Measurements from ENCODE around the gene SURF1. TPM values are rescaled to one million over a fixed set of nuclear protein-coding genes. Genes with fewer than 3 reads are reported as not detected.

SURF1 gene
- total and polyA plus RNA-seq, 8 donors: 27.9 to 46.1 (median 31.3) TPM

- no peak overlapping the region for H3K27ac ChIP-seq
- intact Hi-C loops (cut with DNase I): no loop called here
- no peak for ATAC-seq
Observed at GRCh38 chr9:133304477-133305377, 51.6 kb downstream of the SURF1 start.

GRCh38 chr9:133304158-133304470 lies 52.2 kb downstream of the SURF1 start:
- no peak for ATAC-seq
- no peak for TF ChIP-seq CTCF (IDR thresholded peaks at IDR 0.05)

More at GRCh38 chr9:133304477-133305377, 51.6 kb downstream of the SURF1 start:
- Histone ChIP-seq H3K9me3 (no peaks in the 10 kb centered on the region), H3K36me3 (no peaks in the 10 kb centered on the region), H3K4me3 (no peak overlapping the region), H3K4me1 (no peaks in the 10 kb centered on the region), H3K27me3 (peaks cover 0 to 31% of the 10 kb centered on the region in 2 donors)
- peak in 1 of 4 donors; percentile 65 for DNase-seq
- TF ChIP-seq CTCF (IDR thresholded peaks at IDR 0.05): no peak

GRCh38 chr9:133303266-133304157 lies 52.8 kb downstream of the SURF1 start:
- no peak for TF ChIP-seq CTCF (IDR thresholded peaks at IDR 0.05)
- peaks cover 0 to 26% of the 10 kb centered on the region in 2 donors for H3K27me3 ChIP-seq
- intact Hi-C loops (cut with DNase I): no loop called here
- H3K4me1 ChIP-seq: no peaks in the 10 kb centered on the region
- H3K27ac ChIP-seq: no peak overlapping the region
- peak in 1 of 4 donors; percentile 68 for DNase-seq
- H3K4me3 ChIP-seq: no peak overlapping the region
- no peaks in the 10 kb centered on the region for H3K9me3 ChIP-seq
- H3K36me3 ChIP-seq: no peaks in the 10 kb centered on the region
- no peak for ATAC-seq

More at GRCh38 chr9:133304158-133304470, 52.2 kb downstream of the SURF1 start:
- no peak overlapping the region for H3K27ac ChIP-seq
- H3K36me3 ChIP-seq: no peaks in the 10 kb centered on the region
- H3K27me3 ChIP-seq: peaks cover 0 to 26% of the 10 kb centered on the region in 2 donors
- H3K4me3 ChIP-seq: no peak overlapping the region
- intact Hi-C loops (cut with DNase I): no loop called here
- H3K4me1 ChIP-seq: no peaks in the 10 kb centered on the region
- no peaks in the 10 kb centered on the region for H3K9me3 ChIP-seq
- DNase-seq: no peak

Other genes starting within 250 kb of the SURF1 start
- gene RALGDS, start 235.2 kb downstream of the SURF1 start, total RNA-seq: 10 to 100 TPM; 56.4 to 58.9 TPM
- 10 to 100 TPM; 43.5 to 54.3 (median 48.2) TPM for gene RALGDS, start 235.2 kb downstream of the SURF1 start, polyA plus RNA-seq (ENCODE audit: insufficient read length in 6 of 6)
- gene GBGT1, start 192.6 kb downstream of the SURF1 start, total RNA-seq: 10 to 100 TPM; 22.2 to 45.1 TPM
- gene GBGT1, start 192.6 kb downstream of the SURF1 start, polyA plus RNA-seq (ENCODE audit: insufficient read length in 6 of 6): 1 to 10 TPM; 2.7 to 5.7 (median 4.6) TPM
- gene OBP2B, start 147.2 kb downstream of the SURF1 start, total RNA-seq: not detected
- not detected for gene OBP2B, start 147.2 kb downstream of the SURF1 start, polyA plus RNA-seq (ENCODE audit: insufficient read length in 6 of 6)
- 1 to 10 TPM; 5.7 to 7.9 TPM for gene ABO, start 81.3 kb downstream of the SURF1 start, total RNA-seq
- gene ABO, start 81.3 kb downstream of the SURF1 start, polyA plus RNA-seq (ENCODE audit: insufficient read length in 6 of 6): 1 to 10 TPM; 2.6 to 6.3 (median 4.3) TPM
- 10 to 100 TPM; 10.9 to 16.7 TPM for gene SURF6, start 20.3 kb downstream of the SURF1 start, total RNA-seq
- gene SURF6, start 20.3 kb downstream of the SURF1 start, polyA plus RNA-seq (ENCODE audit: insufficient read length in 6 of 6): 10 to 100 TPM; 25.6 to 31.4 (median 26.6) TPM
- gene MED22, start 8.4 kb downstream of the SURF1 start, total RNA-seq: 10 to 100 TPM; 21.8 to 29.2 TPM
- gene MED22, start 8.4 kb downstream of the SURF1 start, polyA plus RNA-seq (ENCODE audit: insufficient read length in 6 of 6): 10 to 100 TPM; 23.2 to 28.2 (median 26.3) TPM
- gene RPL7A, start 8.3 kb downstream of the SURF1 start, total RNA-seq: 1,000 to 10,000 TPM; 1,624 to 1,706 TPM
- gene RPL7A, start 8.3 kb downstream of the SURF1 start, polyA plus RNA-seq (ENCODE audit: insufficient read length in 6 of 6): 1,000 to 10,000 TPM; 2,858 to 3,322 (median 3,107) TPM
- 10 to 100 TPM; 11.8 to 16.2 TPM for gene SURF2, start 63 bp upstream of the SURF1 start, total RNA-seq
- gene SURF2, start 63 bp upstream of the SURF1 start, polyA plus RNA-seq (ENCODE audit: insufficient read length in 6 of 6): 10 to 100 TPM; 14.9 to 23.0 (median 16.8) TPM
- 100 to 1,000 TPM; 232 to 252 TPM for gene SURF4, start 19.6 kb upstream of the SURF1 start, total RNA-seq
- gene SURF4, start 19.6 kb upstream of the SURF1 start, polyA plus RNA-seq (ENCODE audit: insufficient read length in 6 of 6): 100 to 1,000 TPM; 117 to 155 (median 122) TPM
- under 1 TPM; 0.82 to 0.99 TPM for gene STKLD1, start 19.9 kb upstream of the SURF1 start, total RNA-seq
- gene STKLD1, start 19.9 kb upstream of the SURF1 start, polyA plus RNA-seq (ENCODE audit: insufficient read length in 6 of 6): 1 to 10 TPM; 3.0 to 6.1 (median 3.6) TPM
- 10 to 100 TPM; 16.9 to 23.4 TPM for gene REXO4, start 61.5 kb upstream of the SURF1 start, total RNA-seq
- gene REXO4, start 61.5 kb upstream of the SURF1 start, polyA plus RNA-seq (ENCODE audit: insufficient read length in 6 of 6): 10 to 100 TPM; 27.2 to 29.1 (median 28.1) TPM
- 1 to 10 TPM; 1.2 to 4.1 TPM for gene ADAMTS13, start 65.9 kb upstream of the SURF1 start, total RNA-seq
- 10 to 100 TPM in 1 of 6 donors, 1 to 10 TPM in 5; 5.9 to 11.1 (median 8.4) TPM for gene ADAMTS13, start 65.9 kb upstream of the SURF1 start, polyA plus RNA-seq (ENCODE audit: insufficient read length in 6 of 6)
- 10 to 100 TPM; 26.2 to 48.4 TPM for gene CACFD1, start 103.5 kb upstream of the SURF1 start, total RNA-seq
- gene CACFD1, start 103.5 kb upstream of the SURF1 start, polyA plus RNA-seq (ENCODE audit: insufficient read length in 6 of 6): 10 to 100 TPM; 17.7 to 31.2 (median 25.4) TPM
- 10 to 100 TPM in 1 of 2 donors, 1 to 10 TPM in 1; 7.8 to 22.4 TPM for gene SLC2A6, start 122.6 kb upstream of the SURF1 start, total RNA-seq
- 1 to 10 TPM; 1.9 to 5.4 (median 2.6) TPM for gene SLC2A6, start 122.6 kb upstream of the SURF1 start, polyA plus RNA-seq (ENCODE audit: insufficient read length in 6 of 6)
- not detected for gene MYMK, start 168.5 kb upstream of the SURF1 start, total RNA-seq
- not detected for gene MYMK, start 168.5 kb upstream of the SURF1 start, polyA plus RNA-seq (ENCODE audit: insufficient read length in 6 of 6)
- gene ADAMTSL2, start 178.2 kb upstream of the SURF1 start, total RNA-seq: 10 to 100 TPM; 17.3 to 18.5 TPM
- gene ADAMTSL2, start 178.2 kb upstream of the SURF1 start, polyA plus RNA-seq (ENCODE audit: insufficient read length in 6 of 6): 10 to 100 TPM in 4 of 6 donors, 1 to 10 TPM in 2; 8.0 to 18.3 (median 10.6) TPM

All from left lung (tissue), 10 donors.